KOPT-K1 (cell line): ENCODE measurements around the gene DICER1.

Experiments used
- H3K27ac ChIP-seq: fragments of 200-600 bp; sonication (generic); 2 replicates; pipeline ENCODE4 v1.5.1; 2016; ENCODE audit warnings: antibody characterized with exemption, mild to moderate bottlenecking, low read depth, low read length; ENCODE audit not compliant: poor library complexity, severe bottlenecking
- H3K36me3 ChIP-seq: fragments of 200-600 bp; sonication (generic); 2 replicates; pipeline ENCODE4 v1.5.1; 2017; ENCODE audit warnings: antibody characterized with exemption, mild to moderate bottlenecking, low read length, moderate library complexity; ENCODE audit not compliant: insufficient read depth
- H3K9me3 ChIP-seq: fragments of 200-600 bp; sonication (generic); 2 replicates; pipeline ENCODE4 v1.5.1; 2017; ENCODE audit warnings: antibody characterized with exemption, low read length, mild to moderate bottlenecking; ENCODE audit not compliant: insufficient read depth, poor library complexity, severe bottlenecking

DICER1 gene

DNA sequence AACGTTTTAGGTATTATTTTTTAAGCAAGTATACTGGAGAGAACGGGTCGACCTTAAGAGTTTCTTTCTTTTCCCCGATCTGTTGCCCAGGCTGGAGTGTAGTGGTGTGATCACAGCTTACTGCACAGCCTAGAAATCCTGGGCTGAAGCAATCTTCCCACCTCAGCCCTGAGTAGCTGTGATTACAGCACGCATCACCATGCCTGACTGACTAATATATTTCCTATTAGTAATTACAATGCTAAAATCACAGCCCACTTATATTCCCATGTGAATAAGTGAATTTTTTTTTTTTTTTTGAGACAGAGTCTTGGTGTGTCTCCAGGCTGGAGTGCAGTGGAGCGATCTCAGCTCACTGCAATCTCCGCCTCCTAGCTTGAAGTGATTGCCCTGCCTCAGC lies 50.4 kb downstream of the DICER1 start:
- Histone ChIP-seq H3K9me3 (no peaks in the 10 kb centered on the region), H3K27ac (no peak overlapping the region), H3K36me3 (peaks cover 97% of the 10 kb centered on the region)

DNA sequence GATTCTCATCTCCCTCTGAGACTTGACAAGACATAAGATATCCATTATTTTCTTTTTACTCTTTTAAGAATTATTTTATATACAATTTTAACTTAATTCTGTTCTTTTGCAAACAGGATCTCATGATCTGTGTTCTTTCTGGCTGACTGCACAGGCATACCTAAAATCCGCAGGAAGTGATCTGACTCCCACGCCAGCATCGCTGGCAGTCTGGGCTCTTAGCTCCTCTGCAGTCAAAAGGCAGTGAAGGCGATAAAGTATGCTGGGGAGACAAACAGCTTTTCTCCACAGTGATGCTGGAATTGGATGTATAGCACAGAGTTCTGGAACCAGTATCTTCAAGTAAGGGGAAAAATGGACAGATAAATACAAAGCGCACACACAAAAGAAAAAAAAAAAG lies 52.4 kb downstream of the DICER1 start:
- Histone ChIP-seq H3K9me3 (no peaks in the 10 kb centered on the region), H3K36me3 (peaks cover 97% of the 10 kb centered on the region), H3K27ac (no peak overlapping the region)

DNA sequence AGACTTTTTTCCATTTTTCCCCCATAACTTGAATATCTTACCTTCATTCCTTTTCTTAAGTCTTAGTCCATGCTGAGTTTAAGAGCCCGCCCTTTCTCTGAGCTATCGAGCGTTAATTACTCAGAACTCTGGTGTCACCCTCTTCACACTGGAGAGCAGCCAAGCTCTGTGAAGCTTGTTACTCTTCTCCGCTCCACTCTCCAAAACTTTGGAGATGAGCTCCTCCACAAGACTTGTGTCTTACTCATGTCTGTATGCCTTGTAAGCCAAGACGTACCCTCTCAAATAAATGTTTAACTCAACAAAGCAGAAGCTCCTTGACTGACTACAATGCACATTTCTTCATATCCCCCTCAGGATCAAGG lies 54.7 kb downstream of the DICER1 start:
- H3K36me3 ChIP-seq, result peaks cover 94% of the 10 kb centered on the region
- H3K27ac ChIP-seq, result no peak overlapping the region
- H3K9me3 ChIP-seq, result no peaks in the 10 kb centered on the region

DNA sequence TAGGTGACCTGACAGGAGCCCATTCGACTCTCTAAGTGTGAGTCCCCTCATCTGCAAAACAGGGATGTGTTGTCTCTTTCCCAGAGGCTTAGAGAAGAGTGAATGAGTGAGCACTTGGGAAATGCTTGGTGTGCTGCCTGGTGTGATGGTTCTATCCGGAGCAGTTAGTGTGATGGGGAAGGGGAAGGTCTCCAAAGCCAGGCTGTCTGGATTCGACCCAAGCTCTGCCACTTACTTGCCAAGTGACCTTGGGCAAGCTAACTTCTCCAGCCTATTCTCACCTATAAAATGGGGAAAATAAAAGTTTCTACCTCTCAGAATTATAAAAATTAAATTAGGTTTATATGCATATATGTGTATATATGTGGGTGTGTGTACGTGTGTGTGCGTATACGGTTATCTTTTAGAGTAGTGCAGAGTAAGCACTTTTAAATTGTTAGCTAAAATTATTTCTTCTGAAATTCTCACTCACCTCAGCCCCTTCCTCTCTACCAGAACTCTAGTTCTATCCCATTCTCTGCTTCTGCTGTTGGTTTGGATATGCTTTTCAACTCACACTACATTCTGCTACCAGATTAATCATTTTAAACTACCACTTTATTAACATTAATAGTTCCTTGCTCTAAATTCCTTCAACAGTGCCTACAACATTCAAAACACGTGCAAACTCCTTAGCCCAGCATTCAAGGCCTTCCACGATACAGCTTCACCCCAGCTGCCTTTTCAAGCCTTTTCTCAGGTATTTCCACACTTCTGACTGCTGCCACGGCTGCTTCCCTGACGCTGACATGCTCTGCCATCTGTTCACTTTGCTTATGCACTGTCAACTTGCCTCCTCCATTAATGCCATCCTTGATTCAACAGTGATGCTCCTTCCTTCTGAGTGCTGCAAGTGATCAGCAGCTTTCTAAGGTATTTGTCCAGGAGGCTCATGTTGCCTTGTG lies 55.3 kb downstream of the DICER1 start:
- Histone ChIP-seq H3K36me3 (peaks cover 92% of the 10 kb centered on the region), H3K9me3 (no peaks in the 10 kb centered on the region), H3K27ac (no peak overlapping the region)

DNA sequence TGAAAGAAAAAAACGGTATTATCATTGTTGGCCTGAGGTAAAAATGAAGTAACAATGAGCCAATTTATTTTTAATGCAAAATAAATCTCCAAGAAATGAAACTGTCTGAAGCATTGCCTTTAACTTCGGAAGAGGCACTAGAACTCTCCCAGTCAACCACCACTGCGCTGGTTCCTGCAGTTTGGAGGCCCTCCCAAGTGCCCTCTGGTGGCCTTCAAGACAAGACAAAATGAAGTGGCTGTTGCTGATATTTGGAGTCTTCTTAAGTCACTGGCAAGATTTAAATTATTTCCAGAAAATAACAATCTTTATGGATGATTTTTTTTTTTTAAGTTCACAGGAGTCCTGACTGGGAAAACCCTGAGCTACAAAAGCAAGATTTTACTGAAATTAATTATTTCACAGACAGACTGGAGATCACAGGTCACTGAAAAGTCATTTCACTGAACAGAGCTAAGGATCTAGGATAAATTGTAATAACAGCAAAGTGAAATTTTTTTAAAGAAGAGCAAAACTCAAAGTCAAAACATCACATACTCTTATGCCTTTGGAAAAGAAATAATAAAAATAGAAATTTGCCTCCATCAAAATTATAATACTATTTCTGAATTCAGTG lies 58.2 kb downstream of the DICER1 start:
- peaks cover 94% of the 10 kb centered on the region for H3K36me3 ChIP-seq
- H3K9me3 ChIP-seq, result no peaks in the 10 kb centered on the region
- H3K27ac ChIP-seq, result no peak overlapping the region

DNA sequence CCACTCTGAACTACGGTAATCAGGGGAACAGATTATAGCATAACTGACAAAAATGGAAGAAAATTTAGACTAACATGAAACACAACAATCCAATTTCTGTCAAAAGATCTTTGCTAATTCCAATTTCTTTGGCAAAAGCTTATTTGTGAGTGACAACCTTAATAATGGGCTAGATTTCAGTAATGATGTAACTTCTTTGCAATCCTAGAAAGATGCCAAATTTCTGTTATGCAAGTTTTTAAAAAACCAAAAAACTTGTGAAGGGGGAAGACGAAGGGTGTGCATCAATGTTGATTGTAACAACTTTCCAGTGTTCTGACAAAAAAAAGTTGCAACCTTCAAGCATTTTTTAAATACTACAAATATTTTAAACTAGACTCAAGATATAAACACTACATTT lies 59.9 kb downstream of the DICER1 start:
- peaks cover 94% of the 10 kb centered on the region for H3K36me3 ChIP-seq
- no peaks in the 10 kb centered on the region for H3K9me3 ChIP-seq
- H3K27ac ChIP-seq, result no peak overlapping the region

DNA sequence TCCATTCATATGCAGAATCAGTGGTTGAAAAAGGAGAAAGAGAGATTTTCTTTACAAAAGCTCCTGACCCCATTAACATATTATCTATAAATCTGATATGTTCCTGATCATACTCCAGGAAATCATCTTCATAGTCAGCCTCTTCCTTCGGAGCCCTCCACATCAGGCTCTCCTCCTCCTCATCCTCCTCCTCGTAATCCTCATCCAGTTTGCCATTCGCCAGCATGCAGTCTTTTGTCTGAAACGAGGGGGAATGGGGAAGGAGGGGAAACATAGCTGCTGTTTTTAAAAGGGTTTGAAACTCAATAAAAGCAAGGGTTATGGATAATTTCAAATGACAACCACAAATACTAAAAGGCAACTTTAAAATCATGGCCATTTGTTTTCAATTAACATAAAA lies 60.9 kb downstream of the DICER1 start:
- H3K27ac ChIP-seq, result no peak overlapping the region
- no peaks in the 10 kb centered on the region for H3K9me3 ChIP-seq
- H3K36me3 ChIP-seq, result peaks cover 94% of the 10 kb centered on the region

DNA sequence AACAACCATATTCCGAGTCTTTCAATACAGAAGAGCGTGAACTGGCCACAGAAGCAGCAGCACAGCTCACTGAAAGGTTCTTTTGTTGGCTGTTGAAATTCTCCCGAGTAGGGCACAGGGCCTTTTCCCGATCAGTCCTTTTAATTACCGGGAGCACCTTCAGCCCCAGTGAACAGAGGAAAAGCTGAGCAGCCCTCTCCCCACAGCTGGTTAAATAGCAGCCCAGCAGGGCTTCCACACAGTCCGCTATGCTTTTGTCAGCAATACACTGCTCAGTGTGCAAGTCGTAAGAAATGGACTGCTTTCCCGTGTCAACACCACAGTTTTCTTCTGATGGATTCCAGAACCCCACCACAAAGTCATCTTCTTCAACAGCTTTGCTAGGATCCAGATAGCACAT lies 61.3 kb downstream of the DICER1 start:
- H3K9me3 ChIP-seq, result no peaks in the 10 kb centered on the region
- H3K36me3 ChIP-seq, result peaks cover 94% of the 10 kb centered on the region
- no peak overlapping the region for H3K27ac ChIP-seq

DNA sequence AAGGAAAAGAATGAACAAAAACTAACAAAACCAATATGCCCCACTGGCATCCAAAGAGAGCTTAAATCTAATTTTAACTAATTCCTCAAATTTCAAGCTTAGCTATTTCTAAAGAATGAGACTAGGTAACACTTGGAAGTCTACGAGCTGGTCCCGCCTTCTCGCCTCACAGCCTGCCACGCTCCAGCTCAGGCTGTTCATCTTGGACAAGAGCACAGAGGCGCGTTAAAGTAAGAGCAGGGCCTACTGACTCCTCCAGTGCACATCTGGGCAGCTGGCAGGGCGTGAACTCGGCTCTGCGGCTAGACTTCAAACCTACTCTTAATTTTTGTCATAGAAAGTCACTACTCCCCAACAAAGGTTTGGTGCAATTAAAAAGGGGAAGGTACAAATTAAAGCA lies 64.6 kb downstream of the DICER1 start:
- no peak overlapping the region for H3K27ac ChIP-seq
- H3K9me3 ChIP-seq, result no peaks in the 10 kb centered on the region
- H3K36me3 ChIP-seq, result peaks cover 96% of the 10 kb centered on the region

DNA sequence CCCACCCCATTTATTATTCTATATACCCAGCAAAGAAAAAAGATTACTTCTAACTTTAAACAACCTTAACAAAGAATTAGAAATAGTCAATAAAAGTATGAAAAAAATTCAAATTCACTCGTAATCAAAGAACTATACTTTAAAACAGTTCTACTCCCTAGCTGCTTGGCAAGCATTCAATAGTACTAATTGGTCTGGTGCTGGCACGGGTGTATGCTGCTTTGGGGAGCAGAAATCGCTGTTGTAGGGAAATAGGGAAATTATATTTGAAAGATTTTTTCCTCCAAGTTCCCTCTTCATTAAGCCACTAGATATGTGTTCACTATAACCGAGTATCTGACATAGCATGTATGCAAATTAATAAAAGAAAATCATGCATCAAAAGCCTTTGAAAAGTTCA lies 65.7 kb downstream of the DICER1 start:
- Histone ChIP-seq H3K36me3 (peaks cover 99% of the 10 kb centered on the region), H3K9me3 (no peaks in the 10 kb centered on the region)

DNA sequence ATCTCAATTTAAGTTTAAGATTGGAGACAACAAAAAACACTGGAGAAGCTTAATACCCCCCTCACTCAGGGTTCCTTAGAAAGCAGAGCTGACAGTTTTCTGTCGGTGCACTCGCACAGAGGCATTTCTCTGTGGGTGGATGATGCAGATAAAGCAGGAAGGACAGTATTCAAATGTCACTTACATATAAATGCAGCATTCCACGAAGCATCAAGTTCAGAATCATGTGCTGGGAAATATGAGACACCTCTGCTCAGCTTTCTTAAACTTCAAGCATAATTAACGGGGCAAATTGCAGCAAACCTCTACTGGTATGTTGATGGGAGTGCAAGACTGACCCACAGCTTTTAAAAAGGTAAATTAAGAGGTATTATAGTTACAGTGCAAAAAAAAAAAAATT lies 68.7 kb downstream of the DICER1 start:
- Histone ChIP-seq H3K9me3 (no peaks in the 10 kb centered on the region), H3K36me3 (peaks cover 82% of the 10 kb centered on the region), H3K27ac (no peak overlapping the region)

More for the DNA sequence above, 65.7 kb downstream of the DICER1 start:
- H3K27ac ChIP-seq, result no peak overlapping the region

DNA sequence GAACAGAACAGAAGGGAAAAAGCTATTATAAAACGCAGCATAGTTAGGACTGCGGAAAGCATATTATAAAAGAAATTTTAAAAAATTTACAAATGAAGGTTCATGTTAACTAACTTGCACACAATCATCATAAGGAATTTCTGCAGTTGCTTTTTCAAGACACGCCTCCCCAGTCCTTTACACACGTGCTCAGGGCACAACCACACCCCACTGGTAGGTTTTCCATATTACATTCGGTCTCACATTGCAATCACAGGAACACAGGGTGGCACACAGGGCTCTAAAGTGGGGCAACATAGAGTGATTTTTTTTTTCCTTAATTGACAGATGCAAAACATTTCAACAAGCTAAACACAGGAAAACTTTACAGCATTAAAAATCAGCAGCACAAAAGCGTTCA lies 69.7 kb downstream of the DICER1 start:
- Histone ChIP-seq H3K27ac (no peak overlapping the region), H3K9me3 (no peaks in the 10 kb centered on the region), H3K36me3 (peaks cover 71% of the 10 kb centered on the region)

DNA sequence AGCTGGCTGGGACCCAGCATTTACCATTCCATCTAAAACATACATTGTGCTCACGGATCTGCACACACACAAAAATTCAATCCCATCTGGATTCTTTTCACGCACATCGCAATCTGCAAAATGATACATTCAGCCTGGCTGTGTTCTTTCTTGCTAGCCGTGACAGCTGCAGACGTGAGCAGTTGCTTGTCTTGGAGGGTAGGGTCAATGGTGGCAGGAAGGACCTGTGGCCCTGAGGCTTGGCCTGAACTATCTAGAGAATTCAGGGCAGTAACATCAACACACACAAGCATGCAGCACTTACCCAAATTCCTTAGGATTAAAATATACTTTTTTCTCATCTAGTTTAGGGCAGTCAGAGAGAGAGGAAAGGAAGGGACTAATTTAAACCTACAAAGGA lies 72.0 kb downstream of the DICER1 start:
- Histone ChIP-seq H3K36me3 (peaks cover 48% of the 10 kb centered on the region), H3K27ac (no peak overlapping the region), H3K9me3 (no peaks in the 10 kb centered on the region)

DNA sequence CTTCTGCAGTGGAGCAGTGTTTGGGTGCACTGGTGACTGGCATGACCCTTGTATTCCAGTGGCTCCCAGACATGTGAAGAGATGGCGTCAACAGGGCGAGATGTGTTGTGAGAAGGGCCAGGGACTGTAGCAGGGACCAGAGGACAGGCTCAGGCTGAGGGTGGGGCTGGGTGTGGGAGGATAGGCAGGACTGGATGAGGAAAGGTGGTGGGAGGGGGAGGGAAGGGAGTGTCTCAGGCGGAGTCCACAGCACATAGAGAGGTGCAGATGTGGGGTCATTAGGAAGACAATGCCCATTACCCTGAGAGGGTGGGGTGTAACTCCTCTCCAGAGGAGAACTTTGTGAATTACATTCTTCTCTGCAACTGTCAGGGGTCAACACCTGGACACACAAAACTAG lies 78.5 kb downstream of the DICER1 start:
- Histone ChIP-seq H3K9me3 (no peaks in the 10 kb centered on the region), H3K27ac (no peak overlapping the region), H3K36me3 (no peaks in the 10 kb centered on the region)

DNA sequence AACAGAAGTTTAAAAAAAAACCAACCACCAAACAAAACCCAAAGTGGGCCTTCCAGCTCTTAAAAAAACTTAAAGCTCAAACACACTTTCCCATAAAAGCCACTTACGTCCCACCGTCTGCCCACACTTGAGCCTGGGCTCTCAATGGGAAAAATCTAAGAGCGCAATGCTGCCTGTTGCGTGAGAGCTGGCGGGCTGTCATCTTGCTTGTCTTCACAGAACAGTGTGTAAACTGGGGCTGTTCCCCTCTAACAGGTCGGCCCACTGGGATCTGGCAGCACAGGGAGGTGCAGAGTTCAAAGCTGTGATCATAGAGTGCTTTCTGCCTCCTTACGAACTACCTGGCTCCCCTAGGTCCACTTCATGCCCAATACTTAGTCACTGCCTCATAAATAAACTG lies 80.0 kb downstream of the DICER1 start:
- H3K27ac ChIP-seq, result no peak overlapping the region

DNA sequence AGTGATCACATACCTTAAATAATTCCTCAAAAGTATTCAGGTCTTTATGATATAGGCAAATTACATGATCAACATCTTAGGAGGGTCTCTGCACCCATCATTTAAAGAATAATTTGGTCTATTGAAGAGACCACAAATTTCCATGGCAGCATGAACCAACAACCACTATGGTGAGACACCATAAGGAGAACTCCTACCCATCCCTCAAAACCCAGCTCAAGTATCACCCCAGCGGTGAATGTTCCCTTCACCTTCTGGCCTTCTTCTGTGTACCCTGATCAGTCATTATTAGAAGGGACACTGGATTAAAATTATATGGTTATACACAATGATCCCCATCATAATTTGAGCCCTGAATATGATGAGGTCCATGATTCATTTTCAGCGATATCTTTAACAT lies 81.5 kb downstream of the DICER1 start:
- Histone ChIP-seq H3K36me3 (no peaks in the 10 kb centered on the region), H3K9me3 (no peaks in the 10 kb centered on the region), H3K27ac (no peak overlapping the region)

More for the DNA sequence above, 80.0 kb downstream of the DICER1 start:
- H3K9me3 ChIP-seq, result no peaks in the 10 kb centered on the region
- H3K36me3 ChIP-seq, result no peaks in the 10 kb centered on the region
